Prostate gland (tissue), 2 donors: Measurements from ENCODE around the gene ATP1A1.

Experiments
- POLR2A ChIP-seq: fragments of 450-650 bp; IDR thresholded peaks from one replicate; pipeline ENCODE4 v1.6.1; 2016; ENCODE audit warnings: antibody characterized with exemption, mild to moderate bottlenecking
- TF ChIP-seq, protein P1 (sequence below), 4 experiments: fragments of 200-600 bp in 2 of 4; fragments of 450-650 bp in 2 of 4; sonication (generic) in 2 of 4; IDR thresholded peaks; 1 replicate in 3 of 4; 2 replicates in 1 of 4; pipeline ENCODE4 v1.5.1; 2016 to 2019; ENCODE audit warnings: antibody characterized with exemption in 4 of 4, mild to moderate bottlenecking in 2 of 4, moderate library complexity in 2 of 4

DNA sequence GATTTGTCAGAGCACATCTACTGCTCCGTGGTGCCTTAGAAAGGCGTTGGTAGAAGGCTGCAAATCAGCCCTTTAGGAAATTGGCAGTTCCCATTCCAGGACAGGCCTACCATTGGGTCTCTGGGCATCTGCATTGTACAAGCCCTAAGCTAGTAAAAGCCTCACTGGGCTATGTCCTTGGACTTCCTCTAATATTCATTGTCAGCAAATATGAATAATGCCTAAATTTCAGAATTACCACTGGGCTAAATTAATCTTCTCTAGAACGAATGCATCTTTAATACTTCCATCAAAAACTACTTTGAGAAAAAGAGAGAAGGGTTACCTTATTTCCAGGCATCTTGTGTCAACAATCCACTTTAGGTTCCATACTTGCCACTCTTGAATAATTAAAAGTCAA, 41.5 kb upstream of the ATP1A1 start:
- no peak for TF ChIP-seq POLR2A
- TF ChIP-seq, protein P1, sequence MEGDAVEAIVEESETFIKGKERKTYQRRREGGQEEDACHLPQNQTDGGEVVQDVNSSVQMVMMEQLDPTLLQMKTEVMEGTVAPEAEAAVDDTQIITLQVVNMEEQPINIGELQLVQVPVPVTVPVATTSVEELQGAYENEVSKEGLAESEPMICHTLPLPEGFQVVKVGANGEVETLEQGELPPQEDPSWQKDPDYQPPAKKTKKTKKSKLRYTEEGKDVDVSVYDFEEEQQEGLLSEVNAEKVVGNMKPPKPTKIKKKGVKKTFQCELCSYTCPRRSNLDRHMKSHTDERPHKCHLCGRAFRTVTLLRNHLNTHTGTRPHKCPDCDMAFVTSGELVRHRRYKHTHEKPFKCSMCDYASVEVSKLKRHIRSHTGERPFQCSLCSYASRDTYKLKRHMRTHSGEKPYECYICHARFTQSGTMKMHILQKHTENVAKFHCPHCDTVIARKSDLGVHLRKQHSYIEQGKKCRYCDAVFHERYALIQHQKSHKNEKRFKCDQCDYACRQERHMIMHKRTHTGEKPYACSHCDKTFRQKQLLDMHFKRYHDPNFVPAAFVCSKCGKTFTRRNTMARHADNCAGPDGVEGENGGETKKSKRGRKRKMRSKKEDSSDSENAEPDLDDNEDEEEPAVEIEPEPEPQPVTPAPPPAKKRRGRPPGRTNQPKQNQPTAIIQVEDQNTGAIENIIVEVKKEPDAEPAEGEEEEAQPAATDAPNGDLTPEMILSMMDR (IDR thresholded peaks at IDR 0.05), result no peak
